GM10847 (cell line): Measurements from ENCODE around the gene DAB1.

ENCODE experiments used
- POLR2A ChIP-seq: IDR thresholded peaks from 2 replicates; pipeline ENCODE4 v1.6.1; 2011; ENCODE audit not compliant: insufficient read length; ENCODE audit errors: extremely low read depth

DAB1 gene

GRCh38 chr1:57003398-57004139 is 420.3 kb downstream of the DAB1 start:
- TF ChIP-seq POLR2A: no peak

GRCh38 chr1:56995414-56996100 is 428.3 kb downstream of the DAB1 start:
- no peak for TF ChIP-seq POLR2A

- TF ChIP-seq POLR2A: no peak
Observed at GRCh38 chr1:56993475-56993874, 430.4 kb downstream of the DAB1 start.

- TF ChIP-seq POLR2A: no peak
Observed at GRCh38 chr1:56992318-56993125, 431.3 kb downstream of the DAB1 start.

GRCh38 chr1:56991576-56991975 is 432.3 kb downstream of the DAB1 start:
- TF ChIP-seq POLR2A: no peak

GRCh38 chr1:56986397-56986796 is 437.5 kb downstream of the DAB1 start:
- TF ChIP-seq POLR2A: no peak

GRCh38 chr1:56985857-56986256 is 438.0 kb downstream of the DAB1 start:
- no peak for TF ChIP-seq POLR2A

GRCh38 chr1:56983484-56983883 is 440.4 kb downstream of the DAB1 start:
- TF ChIP-seq POLR2A: no peak

- TF ChIP-seq POLR2A: no peak
Observed at GRCh38 chr1:56979986-56980755, 443.7 kb downstream of the DAB1 start.

- no peak for TF ChIP-seq POLR2A
Observed at GRCh38 chr1:56978819-56979218, 445.0 kb downstream of the DAB1 start.

GRCh38 chr1:56977910-56978309 is 445.9 kb downstream of the DAB1 start:
- TF ChIP-seq POLR2A: no peak

- TF ChIP-seq POLR2A: no peak
Observed at GRCh38 chr1:56975446-56975845, 448.4 kb downstream of the DAB1 start.

- TF ChIP-seq POLR2A: no peak
Observed at GRCh38 chr1:56973923-56974742, 449.7 kb downstream of the DAB1 start.

GRCh38 chr1:56972976-56973375 is 450.9 kb downstream of the DAB1 start:
- TF ChIP-seq POLR2A: no peak
